Measurements from ENCODE around the gene PIK3R6. TPM values are rescaled to one million over a fixed set of nuclear protein-coding genes. Genes with fewer than 3 reads are reported as not detected.

PIK3R6 gene
- total RNA-seq, 4 donors from 2014 or later: 0.59 to 4.8 (median 1.7) TPM

DNA sequence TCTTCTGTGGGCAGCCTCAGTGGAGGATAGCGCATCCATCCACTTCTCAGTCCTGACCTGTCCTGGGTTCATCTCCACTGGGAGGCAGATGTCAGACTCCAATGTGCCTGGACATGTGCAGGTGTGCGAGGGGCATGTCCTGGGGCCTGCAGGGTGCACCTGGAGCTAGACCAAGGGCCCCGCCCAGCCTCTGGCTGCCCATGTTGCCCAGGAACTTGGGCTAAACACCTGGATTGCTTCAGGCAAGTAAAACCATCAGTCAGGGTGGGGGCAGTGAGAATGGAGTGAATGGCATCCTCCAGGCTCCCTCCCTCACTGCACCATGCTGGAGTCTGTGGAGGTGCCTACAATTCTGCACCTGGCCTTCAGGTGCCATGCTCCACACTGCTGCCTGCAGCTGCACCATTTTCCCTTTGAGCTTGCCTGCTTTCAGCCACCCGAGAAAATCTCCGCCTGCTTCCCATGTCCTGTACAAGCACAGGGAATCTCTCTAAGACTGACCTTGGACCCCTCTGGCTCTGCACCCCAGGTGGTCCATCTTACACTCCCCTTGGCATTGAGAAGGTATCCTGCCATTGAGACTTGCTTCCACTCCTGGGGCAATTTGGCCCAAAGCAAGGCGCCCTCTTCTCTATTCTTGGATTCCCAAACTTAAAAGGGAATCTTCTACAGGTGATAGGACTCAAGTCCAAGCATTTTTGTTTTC is 66.2 kb downstream of the PIK3R6 start:
- Histone ChIP-seq H3K27ac (no peak overlapping the region), H3K27me3 (peaks cover 0 to 18% of the 10 kb centered on the region in 2 donors), H3K4me1 (peaks cover 0 to 8% (median 1%) of the 10 kb centered on the region in 4 donors), H3K4me3 (no peak overlapping the region), H3K36me3 (no peaks in the 10 kb centered on the region), H3K9me3 (no peaks in the 10 kb centered on the region)
- 93 to 94% methylated on average over 5 of the region's 6 CpGs for WGBS, 2 donors
- TF ChIP-seq EP300 (IDR thresholded peaks at IDR 0.05) (no peak), POLR2A (IDR thresholded peaks at IDR 0.05) (no peak), CTCF (IDR thresholded peaks at IDR 0.05) (no peak)
- no peak for DNase-seq (ENCODE audit: low spot score in 2 of 2)

DNA sequence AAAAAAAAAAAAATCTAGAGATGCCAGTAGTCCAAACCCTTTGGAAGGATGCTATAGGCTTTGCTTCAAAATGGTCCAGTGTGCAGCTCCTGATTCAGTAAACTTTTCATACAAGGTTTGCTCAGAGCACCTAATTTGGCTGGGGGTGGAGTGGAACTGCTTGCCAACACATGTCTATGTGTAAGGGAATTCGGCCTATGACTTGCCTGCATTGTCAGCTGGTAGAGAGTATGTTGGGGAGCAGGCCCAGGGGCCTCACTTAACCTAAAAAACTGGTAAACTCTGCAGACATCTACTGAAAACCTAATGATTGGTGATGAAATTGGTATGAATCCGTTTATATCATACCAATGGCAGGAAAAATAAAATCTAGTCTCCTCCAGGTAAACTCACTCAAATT is 66.8 kb downstream of the PIK3R6 start:
- no peak for DNase-seq (ENCODE audit: low spot score in 2 of 2)

GRCh38 chr17:8799570-8800212 is 67.8 kb downstream of the PIK3R6 start:
- Histone ChIP-seq H3K4me3 (no peak overlapping the region), H3K36me3 (no peaks in the 10 kb centered on the region), H3K9me3 (no peaks in the 10 kb centered on the region), H3K27ac (no peak overlapping the region), H3K4me1 (peaks cover 0 to 8% (median 0%) of the 10 kb centered on the region in 4 donors), H3K27me3 (peaks cover 0 to 18% of the 10 kb centered on the region in 2 donors)
- WGBS, 2 donors: 55 to 56% methylated on average over 15 of the region's 15 CpGs
- DNase-seq (ENCODE audit: low spot score in 2 of 2): no peak
- no peak for TF ChIP-seq EP300 (IDR thresholded peaks at IDR 0.05)
- TF ChIP-seq POLR2A (IDR thresholded peaks at IDR 0.05): no peak
- TF ChIP-seq CTCF (IDR thresholded peaks at IDR 0.05): no peak

More for the DNA sequence above, 66.8 kb downstream of the PIK3R6 start:
- TF ChIP-seq EP300 (IDR thresholded peaks at IDR 0.05) (no peak), CTCF (IDR thresholded peaks at IDR 0.05) (no peak), POLR2A (IDR thresholded peaks at IDR 0.05) (no peak)
- peaks cover 0 to 18% of the 10 kb centered on the region in 2 donors for H3K27me3 ChIP-seq
- no peak overlapping the region for H3K27ac ChIP-seq
- peaks cover 0 to 8% (median 0%) of the 10 kb centered on the region in 4 donors for H3K4me1 ChIP-seq
- H3K4me3 ChIP-seq: no peak overlapping the region
- H3K36me3 ChIP-seq: no peaks in the 10 kb centered on the region
- H3K9me3 ChIP-seq: no peaks in the 10 kb centered on the region
- WGBS, 2 donors: 73 to 84% methylated on average over 2 of the region's 2 CpGs

DNA sequence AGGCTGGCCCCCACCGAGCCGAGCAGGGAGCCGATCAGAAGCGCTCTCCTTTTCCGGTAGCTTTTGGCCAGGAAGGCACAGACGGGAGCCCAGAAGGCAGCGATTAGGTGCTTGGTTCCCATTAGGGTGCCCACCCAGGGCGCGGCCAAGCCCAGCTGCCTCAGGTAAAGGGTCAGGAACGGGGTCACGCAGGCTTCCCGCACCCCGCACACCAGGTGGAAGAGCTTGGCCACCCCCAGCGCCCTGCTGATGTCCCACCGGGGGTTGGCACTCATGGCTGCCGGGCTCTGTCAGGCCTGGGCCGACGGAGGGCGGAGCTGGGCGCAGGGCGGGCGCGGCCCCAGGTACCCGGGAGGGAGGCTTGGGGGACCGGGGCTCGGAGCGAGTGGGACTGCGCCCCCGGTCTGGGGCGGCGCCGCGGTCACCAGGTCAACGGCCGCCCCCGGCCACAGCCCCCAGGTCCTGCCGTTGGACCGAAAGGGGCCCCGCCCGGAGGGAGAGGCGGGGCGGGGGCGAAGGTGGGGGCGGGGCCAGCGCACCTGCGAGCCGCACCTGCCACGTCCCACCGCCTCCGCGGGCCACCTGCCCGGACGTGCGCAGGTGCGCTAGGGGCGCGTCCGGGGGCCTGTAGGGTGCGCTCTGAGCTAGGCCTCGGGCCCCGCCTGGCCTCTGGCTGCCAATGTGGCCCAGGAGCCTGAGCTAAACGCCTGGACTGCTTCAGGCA is 68.5 kb downstream of the PIK3R6 start, which contains the start of gene MFSD6L:
Gene MFSD6L, minus strand, starts transcription at position 520 of the 724 bp plus-strand sequence. Its CDS starts 245 bp downstream, at position 275.
- no peak for TF ChIP-seq POLR2A (IDR thresholded peaks at IDR 0.05)
- no peak for TF ChIP-seq EP300 (IDR thresholded peaks at IDR 0.05)
- TF ChIP-seq CTCF (IDR thresholded peaks at IDR 0.05): no peak
- Histone ChIP-seq H3K9me3 (no peaks in the 10 kb centered on the region), H3K27ac (no peak within 1 kb of the TSS), H3K4me3 (no peak within 1 kb of the TSS), H3K36me3 (no peaks in the 10 kb centered on the region), H3K27me3 (peaks cover 0 to 18% of the 10 kb centered on the region in 2 donors), H3K4me1 (peaks cover 0 to 8% (median 0%) of the 10 kb centered on the region in 4 donors)
- 10 to 22% methylated on average over 38 to 52 of the region's 62 CpGs for WGBS, 2 donors
- no peak for DNase-seq (ENCODE audit: low spot score in 2 of 2)
